Measurements from ENCODE around the gene COBL.

- TF ChIP-seq CTCF (IDR thresholded peaks at IDR 0.05) (no peak), EZH2phosphoT487 (IDR thresholded peaks at IDR 0.05) (no peak), EZH2 (IDR thresholded peaks at IDR 0.05) (no peak)
Measured at GRCh38 chr7:51080622-51081269, 235.9 kb downstream of the COBL start.
